ENCODE measurements around the gene DDAH1. TPM values are rescaled to one million over a fixed set of nuclear protein-coding genes. Genes with fewer than 3 reads are reported as not detected.

Gene DDAH1
- total and polyA plus RNA-seq, 2 of the 8 experiments (the other 6 are each of a cell fraction or from before 2014, with no cell fraction given) = 22.8 to 54.5 TPM

- peaks cover 6% of the 10 kb centered on the region for H3K23me2 ChIP-seq (ENCODE audit: low read depth, low read length)
- H3K4me3 ChIP-seq (ENCODE audit: extremely low read depth in 1 of 4, insufficient read depth in 2 of 4, low read depth in 3 of 4, low read length in 4 of 4) = no peak overlapping the region
- no peaks in the 10 kb centered on the region for H3K36me3 ChIP-seq (ENCODE audit: control insufficient read depth in 2 of 4, insufficient read depth in 4 of 4, low read length in 3 of 4)
- peaks cover 0 to 4% of the 10 kb centered on the region in 2 experiments; a peak in 2 of 4 replicates for H3K79me2 ChIP-seq (ENCODE audit: control insufficient read depth in 1 of 2, insufficient read depth in 2 of 2, low read length in 2 of 2)
- H3K4me2 ChIP-seq (ENCODE audit: insufficient read depth in 1 of 2, low read depth in 2 of 2, low read length in 2 of 2) = no peak overlapping the region
- H2AFZ ChIP-seq (ENCODE audit: low read length) = no peak overlapping the region
- H2AK5ac ChIP-seq (ENCODE audit: low read depth, low read length) = no peak overlapping the region
- no peaks in the 10 kb centered on the region for H3K27me3 ChIP-seq (replicated peaks in 1 of 4; ENCODE audit: control insufficient read depth in 3 of 4, extremely low read depth in 1 of 4, insufficient read depth in 3 of 4, low read length in 3 of 4)
- no peak overlapping the region for H3K56ac ChIP-seq (replicated peaks; ENCODE audit: insufficient read length, low read depth, low read length)
- no peak overlapping the region for H3K18ac ChIP-seq (ENCODE audit: extremely low read depth, low read length)
- H2BK5ac ChIP-seq (ENCODE audit: low read depth, low read length) = no peak overlapping the region
- POLR2A ChIA-PET (ENCODE audit: partially characterized antibody) = interaction anchor here (1.1 to 1.2 kb wide), 3 partner anchors 26 to 296 kb away, joined by 3 read pairs; no protein-coding TSS in a partner anchor
- H3K4me1 ChIP-seq (replicated peaks in 1 of 4; ENCODE audit: control insufficient read depth in 3 of 4, insufficient read depth in 4 of 4, low read length in 3 of 4) = peaks cover 0 to 3% (median 1%) of the 10 kb centered on the region in 4 experiments; a peak in 3 of 7 replicates
- H4K8ac ChIP-seq (ENCODE audit: extremely low read depth, insufficient read depth, low read length) = no peak overlapping the region
- H3K79me1 ChIP-seq (ENCODE audit: low read depth, low read length) = no peaks in the 10 kb centered on the region
- H4K91ac ChIP-seq (replicated peaks; ENCODE audit: insufficient read length, low read length) = no peak overlapping the region
- WGBS, 2 experiments (ENCODE audit: extremely low coverage in 1 of 2, insufficient coverage in 1 of 2, insufficient read length in 1 of 2, insufficient replicate concordance in 2 of 2, low coverage in 1 of 2, low lambda C conversion rate in 2 of 2, missing lambda C conversion rate in 1 of 2) = 91% methylated on average over 4 of the region's 4 CpGs; no CpG with 5 or more reads in 1 of the 2 experiments
- no peak overlapping the region for H2BK12ac ChIP-seq (ENCODE audit: low read depth, low read length)
- CTCF ChIA-PET (ENCODE audit: partially characterized antibody) = interaction anchor here (0.8 to 1.9 kb wide), 5 partner anchors 10 to 347 kb away, joined by 3 to 6 read pairs (median 4); partner anchors contain the start of gene C1orf52
- FAIRE-seq (no peak), DNase-seq (ENCODE audit: low read depth in 1 of 2, low spot score in 2 of 2) (no peak)
- H3K23ac ChIP-seq (ENCODE audit: insufficient read length) = no peak overlapping the region
- H3K4ac ChIP-seq (replicated peaks; ENCODE audit: insufficient read length, low read depth, low read length) = no peak overlapping the region
- H4K5ac ChIP-seq (ENCODE audit: insufficient read length, low read depth, low read length) = no peak overlapping the region
- no peak overlapping the region for H2BK20ac ChIP-seq (ENCODE audit: low read length)
- no peak overlapping the region for H2BK15ac ChIP-seq (ENCODE audit: low read length)
- H3K14ac ChIP-seq (ENCODE audit: insufficient read length) = no peak overlapping the region
- no peaks in the 10 kb centered on the region for H3K9me3 ChIP-seq (ENCODE audit: insufficient read depth in 2 of 2, low read depth in 1 of 2, low read length in 1 of 2)
- no peaks in the 10 kb centered on the region for H4K20me1 ChIP-seq (replicated peaks in 1 of 2; ENCODE audit: control insufficient read depth in 1 of 2, insufficient read depth in 2 of 2, low read length in 2 of 2)
- H2BK120ac ChIP-seq (replicated peaks; ENCODE audit: low read depth, low read length) = no peak overlapping the region
- no peak overlapping the region for H3K9ac ChIP-seq (replicated peaks in 1 of 4; ENCODE audit: extremely low read depth in 1 of 4, low read depth in 3 of 4, low read length in 3 of 4)
- no peak overlapping the region for H3K27ac ChIP-seq (ENCODE audit: low read depth, low read length)
- no peak for TF ChIP-seq CREB1 (IDR thresholded peaks at IDR 0.05)
- TF ChIP-seq RNF2 (IDR thresholded peaks at IDR 0.05; ENCODE audit: borderline replicate concordance, low read depth, low read length, missing control alignments, poor library complexity, severe bottlenecking) = no peak
- TF ChIP-seq CTCF (IDR thresholded peaks at IDR 0.05; ENCODE audit: control extremely low read depth in 1 of 3, insufficient read depth in 1 of 3, low read depth in 1 of 3, low read length in 3 of 3) = no peak
- TF ChIP-seq SP2 (IDR thresholded peaks at IDR 0.05; ENCODE audit: low read length) = no peak
- no peak for TF ChIP-seq TEAD4 (IDR thresholded peaks at IDR 0.05; ENCODE audit: low read depth, low read length)
- TF ChIP-seq BCL11A (IDR thresholded peaks at IDR 0.05; ENCODE audit: low read depth in 2 of 2, low read length in 2 of 2) = no peak
- TF ChIP-seq KDM5A (IDR thresholded peaks at IDR 0.05; ENCODE audit: low read length) = no peak
- TF ChIP-seq RBBP5 (IDR thresholded peaks at IDR 0.05; ENCODE audit: borderline replicate concordance, low read depth, low read length) = no peak
- no peak for TF ChIP-seq CEBPB (IDR thresholded peaks at IDR 0.05; ENCODE audit: low read depth, low read length)
- no peak for TF ChIP-seq RFX5 (IDR thresholded peaks at IDR 0.05; ENCODE audit: borderline replicate concordance, low read depth, low read length)
- no peak for TF ChIP-seq GABPA (IDR thresholded peaks at IDR 0.05; ENCODE audit: borderline replicate concordance, insufficient read depth, low read length)
These were observed 184.3 kb downstream of the DDAH1 start for GRCh38 chr1:85280636-85281035.
